Measurements from ENCODE around the gene NUTM2A. TPM values are rescaled to one million over a fixed set of nuclear protein-coding genes. Genes with fewer than 3 reads are reported as not detected.

NUTM2A gene
- total RNA-seq, 1 donor from 2014 or later: 2.9 TPM

Other genes with a start within 250 kb of the NUTM2A start
- not detected in 2 replicates for gene FAM25A, start 205.2 kb upstream of the NUTM2A start, total RNA-seq
- gene GLUD1, start 130.6 kb upstream of the NUTM2A start, total RNA-seq: 69.5 and 72.4 TPM in 2 replicates
- gene SHLD2, start 130.2 kb upstream of the NUTM2A start, total RNA-seq: 18.9 and 19.2 TPM in 2 replicates
- 9.8 and 10.7 TPM in 2 replicates for gene NUTM2D, start 132.3 kb downstream of the NUTM2A start, total RNA-seq